ENCODE data around the gene IRAK1. TPM values are rescaled to one million over a fixed set of nuclear protein-coding genes. Genes with fewer than 3 reads are reported as not detected.

IRAK1 gene
- total and polyA plus RNA-seq, 8 donors, result 52.2 to 172 (median 65.4) TPM

DNA sequence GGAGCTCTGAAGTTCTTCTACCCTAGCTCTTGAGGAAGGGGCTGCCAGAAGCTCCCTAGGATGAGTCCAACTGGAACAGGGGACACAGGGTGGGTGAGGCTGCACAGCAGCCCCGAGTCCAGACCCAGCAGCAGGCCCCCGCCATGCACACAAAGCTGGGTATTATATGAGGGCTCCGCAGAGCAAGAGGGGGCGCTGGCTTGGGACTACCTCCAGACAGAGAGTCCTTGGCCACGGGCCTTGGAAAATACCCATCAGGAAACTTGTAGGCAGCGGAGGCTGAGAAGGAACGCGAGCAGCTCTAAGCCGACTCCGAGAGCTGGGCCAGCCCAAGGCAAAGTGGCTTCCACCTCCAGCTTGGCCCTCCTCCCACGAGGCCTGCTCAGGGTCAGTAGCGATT, 56.2 kb downstream of the IRAK1 start:
- ATAC-seq, result no peak
- Histone ChIP-seq H3K9me3 (no peaks in the 10 kb centered on the region), H3K4me3 (no peak overlapping the region), H3K27me3 (no peaks in the 10 kb centered on the region), H3K4me1 (peaks cover 5 to 34% of the 10 kb centered on the region in 2 donors), H3K36me3 (peaks cover 0 to 57% of the 10 kb centered on the region in 2 donors), H3K27ac (no peak overlapping the region)
- intact Hi-C loops (cut with DNase I), result no loop called here
- TF ChIP-seq, protein P1, sequence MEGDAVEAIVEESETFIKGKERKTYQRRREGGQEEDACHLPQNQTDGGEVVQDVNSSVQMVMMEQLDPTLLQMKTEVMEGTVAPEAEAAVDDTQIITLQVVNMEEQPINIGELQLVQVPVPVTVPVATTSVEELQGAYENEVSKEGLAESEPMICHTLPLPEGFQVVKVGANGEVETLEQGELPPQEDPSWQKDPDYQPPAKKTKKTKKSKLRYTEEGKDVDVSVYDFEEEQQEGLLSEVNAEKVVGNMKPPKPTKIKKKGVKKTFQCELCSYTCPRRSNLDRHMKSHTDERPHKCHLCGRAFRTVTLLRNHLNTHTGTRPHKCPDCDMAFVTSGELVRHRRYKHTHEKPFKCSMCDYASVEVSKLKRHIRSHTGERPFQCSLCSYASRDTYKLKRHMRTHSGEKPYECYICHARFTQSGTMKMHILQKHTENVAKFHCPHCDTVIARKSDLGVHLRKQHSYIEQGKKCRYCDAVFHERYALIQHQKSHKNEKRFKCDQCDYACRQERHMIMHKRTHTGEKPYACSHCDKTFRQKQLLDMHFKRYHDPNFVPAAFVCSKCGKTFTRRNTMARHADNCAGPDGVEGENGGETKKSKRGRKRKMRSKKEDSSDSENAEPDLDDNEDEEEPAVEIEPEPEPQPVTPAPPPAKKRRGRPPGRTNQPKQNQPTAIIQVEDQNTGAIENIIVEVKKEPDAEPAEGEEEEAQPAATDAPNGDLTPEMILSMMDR (IDR thresholded peaks at IDR 0.05), result no peak
- no peak for DNase-seq

DNA sequence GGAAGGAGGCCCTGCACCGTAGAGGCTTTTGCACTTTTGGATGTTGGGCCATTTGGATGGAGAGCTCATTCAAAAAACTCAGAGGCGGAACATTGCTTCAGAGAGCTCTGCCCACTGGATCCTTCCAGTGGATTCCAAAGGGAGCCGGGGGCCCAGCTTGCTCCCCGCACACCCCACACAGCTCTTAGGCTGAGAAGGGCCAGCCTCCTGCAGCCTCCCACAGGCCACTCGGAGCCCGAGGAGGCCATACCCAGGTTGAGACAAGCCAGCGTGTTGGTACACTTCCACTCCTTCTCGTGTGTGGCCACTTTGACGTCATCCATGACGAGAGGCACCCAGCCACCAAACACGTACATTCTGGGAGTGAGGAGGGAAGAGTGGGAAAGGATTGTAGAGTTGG, 58.4 kb downstream of the IRAK1 start:
- Histone ChIP-seq H3K36me3 (peaks cover 0 to 80% of the 10 kb centered on the region in 2 donors), H3K27me3 (no peaks in the 10 kb centered on the region), H3K4me1 (peaks cover 0 to 11% of the 10 kb centered on the region in 2 donors), H3K4me3 (no peak overlapping the region), H3K9me3 (no peaks in the 10 kb centered on the region), H3K27ac (no peak overlapping the region)
- intact Hi-C loops (cut with DNase I), result no loop called here
- TF ChIP-seq, protein P1 (IDR thresholded peaks at IDR 0.05), result no peak
- DNase-seq (no peak), ATAC-seq (no peak)

DNA sequence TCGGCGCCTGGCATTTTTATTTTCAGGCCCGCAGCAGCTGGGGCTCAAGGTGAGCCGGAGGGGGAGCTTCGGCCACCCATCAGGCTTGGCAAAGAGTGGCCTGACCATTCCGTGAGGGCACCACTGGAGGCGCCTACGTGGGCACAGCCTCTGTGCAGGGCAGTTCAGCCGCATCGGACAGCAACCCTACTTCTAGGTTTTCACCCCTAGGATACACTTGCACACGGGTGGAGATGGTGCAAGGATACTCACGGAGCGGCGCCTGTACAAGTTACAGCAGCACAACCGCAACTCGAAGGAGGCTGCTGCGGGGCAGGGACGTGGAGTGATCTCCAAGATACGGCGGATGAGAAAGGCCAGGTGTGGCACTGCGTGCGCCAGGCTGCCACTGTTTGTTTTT, 58.9 kb downstream of the IRAK1 start:
- ATAC-seq (no peak), DNase-seq (no peak)
- peaks cover 0 to 85% of the 10 kb centered on the region in 2 donors for H3K36me3 ChIP-seq
- TF ChIP-seq, protein P1 (IDR thresholded peaks at IDR 0.05), result no peak
- H3K9me3 ChIP-seq, result no peaks in the 10 kb centered on the region
- intact Hi-C loops (cut with DNase I), result no loop called here
- no peak overlapping the region for H3K27ac ChIP-seq
- H3K27me3 ChIP-seq, result no peaks in the 10 kb centered on the region
- H3K4me3 ChIP-seq, result no peak overlapping the region
- peaks cover 0 to 6% of the 10 kb centered on the region in 2 donors for H3K4me1 ChIP-seq

Small RNA genes within 50 kb of the gene (microRNA-seq; reads per million reads assigned to microRNA genes)
- gene MIR3202-1 (0 reads per million in 2 donors), gene MIR3202-2 (0 reads per million in 2 donors), gene MIR718 (0 reads per million in 2 donors)

Other genes with a start within 250 kb of the IRAK1 start
- gene SRPK3, start 238.9 kb downstream of the IRAK1 start, total RNA-seq, result under 1 TPM; 0.55 to 0.60 TPM
- gene SRPK3, start 238.9 kb downstream of the IRAK1 start, polyA plus RNA-seq (ENCODE audit: insufficient read length in 6 of 6), result 1 to 10 TPM in 4 of 6 donors, under 1 TPM in 2; 0.70 to 1.7 (median 1.3) TPM
- gene IDH3G, start 225.5 kb downstream of the IRAK1 start, total RNA-seq, result 10 to 100 TPM; 42.4 to 52.9 TPM
- 10 to 100 TPM; 54.2 to 72.3 (median 55.6) TPM for gene IDH3G, start 225.5 kb downstream of the IRAK1 start, polyA plus RNA-seq (ENCODE audit: insufficient read length in 6 of 6)
- gene SSR4, start 225.2 kb downstream of the IRAK1 start, total RNA-seq, result 100 to 1,000 TPM; 295 to 327 TPM
- gene SSR4, start 225.2 kb downstream of the IRAK1 start, polyA plus RNA-seq (ENCODE audit: insufficient read length in 6 of 6), result 100 to 1,000 TPM; 153 to 187 (median 173) TPM
- 1 to 10 TPM; 2.3 to 3.5 TPM for gene PDZD4, start 189.4 kb downstream of the IRAK1 start, total RNA-seq
- gene PDZD4, start 189.4 kb downstream of the IRAK1 start, polyA plus RNA-seq (ENCODE audit: insufficient read length in 6 of 6), result 10 to 100 TPM in 5 of 6 donors, 1 to 10 TPM in 1; 8.3 to 13.7 (median 10.9) TPM
- under 1 TPM; 0.55 to 0.86 TPM for gene L1CAM, start 133.7 kb downstream of the IRAK1 start, total RNA-seq
- under 1 TPM; 0.27 to 0.65 (median 0.49) TPM for gene L1CAM, start 133.7 kb downstream of the IRAK1 start, polyA plus RNA-seq (ENCODE audit: insufficient read length in 6 of 6)
- gene AVPR2, start 115.2 kb downstream of the IRAK1 start, total RNA-seq, result 1 to 10 TPM in 1 of 2 donors, under 1 TPM in 1; 0.87 to 1.3 TPM
- gene AVPR2, start 115.2 kb downstream of the IRAK1 start, polyA plus RNA-seq (ENCODE audit: insufficient read length in 6 of 6), result under 1 TPM; 0.52 to 0.86 (median 0.82) TPM
- gene ARHGAP4, start 93.6 kb downstream of the IRAK1 start, total RNA-seq, result 10 to 100 TPM; 35.6 to 96.2 TPM
- 10 to 100 TPM; 21.9 to 29.4 (median 24.1) TPM for gene ARHGAP4, start 93.6 kb downstream of the IRAK1 start, polyA plus RNA-seq (ENCODE audit: insufficient read length in 6 of 6)
- gene NAA10, start 84.9 kb downstream of the IRAK1 start, total RNA-seq, result 100 to 1,000 TPM in 1 of 2 donors, 10 to 100 TPM in 1; 87.5 to 105 TPM
- 10 to 100 TPM; 49.0 to 80.7 (median 54.0) TPM for gene NAA10, start 84.9 kb downstream of the IRAK1 start, polyA plus RNA-seq (ENCODE audit: insufficient read length in 6 of 6)
- gene RENBP, start 75.3 kb downstream of the IRAK1 start, total RNA-seq, result 10 to 100 TPM; 44.7 to 62.1 TPM
- 1 to 10 TPM; 5.2 to 7.5 (median 6.2) TPM for gene RENBP, start 75.3 kb downstream of the IRAK1 start, polyA plus RNA-seq (ENCODE audit: insufficient read length in 6 of 6)
- gene HCFC1, start 48.1 kb downstream of the IRAK1 start, total RNA-seq, result 10 to 100 TPM; 46.6 to 58.1 TPM
- 10 to 100 TPM; 28.4 to 47.6 (median 41.7) TPM for gene HCFC1, start 48.1 kb downstream of the IRAK1 start, polyA plus RNA-seq (ENCODE audit: insufficient read length in 6 of 6)
- 10 to 100 TPM in 1 of 2 donors, 1 to 10 TPM in 1; 8.8 to 13.5 TPM for gene TMEM187, start 47.1 kb downstream of the IRAK1 start, total RNA-seq
- gene TMEM187, start 47.1 kb downstream of the IRAK1 start, polyA plus RNA-seq (ENCODE audit: insufficient read length in 6 of 6), result 1 to 10 TPM; 3.9 to 7.9 (median 5.8) TPM
- gene MECP2, start 77.8 kb upstream of the IRAK1 start, total RNA-seq, result 10 to 100 TPM; 36.2 to 47.1 TPM
- gene MECP2, start 77.8 kb upstream of the IRAK1 start, polyA plus RNA-seq (ENCODE audit: insufficient read length in 6 of 6), result 10 to 100 TPM; 25.5 to 36.6 (median 29.5) TPM
- gene OPN1LW, start 124.3 kb upstream of the IRAK1 start, total RNA-seq, result not detected
- not detected for gene OPN1LW, start 124.3 kb upstream of the IRAK1 start, polyA plus RNA-seq (ENCODE audit: insufficient read length in 6 of 6)
- not detected for gene OPN1MW, start 162.7 kb upstream of the IRAK1 start, total RNA-seq
- not detected for gene OPN1MW, start 162.7 kb upstream of the IRAK1 start, polyA plus RNA-seq (ENCODE audit: insufficient read length in 6 of 6)
- gene OPN1MW2, start 199.9 kb upstream of the IRAK1 start, total RNA-seq, result not detected
- not detected for gene OPN1MW2, start 199.9 kb upstream of the IRAK1 start, polyA plus RNA-seq (ENCODE audit: insufficient read length in 6 of 6)
- not detected for gene OPN1MW3, start 237.7 kb upstream of the IRAK1 start, total RNA-seq
- gene OPN1MW3, start 237.7 kb upstream of the IRAK1 start, polyA plus RNA-seq (ENCODE audit: insufficient read length in 6 of 6), result not detected